ENCODE measurements around the gene SNX12. TPM values are rescaled to one million over a fixed set of nuclear protein-coding genes. Genes with fewer than 3 reads are reported as not detected.

SNX12 gene
- total and polyA plus RNA-seq, 2 experiments from 2014 or later: 28.5 to 75.3 TPM

- no peak overlapping the region for H3K4me2 ChIP-seq
- no peaks in the 10 kb centered on the region for H3F3A ChIP-seq (replicated peaks; ENCODE audit: low read depth)
- H3K27me3 ChIP-seq (ENCODE audit: insufficient read depth): no peaks in the 10 kb centered on the region
- no peaks in the 10 kb centered on the region for H3K36me3 ChIP-seq (ENCODE audit: insufficient read depth)
- no peaks in the 10 kb centered on the region for H3K4me1 Mint-ChIP-seq
- peaks cover 32% of the 10 kb centered on the region for H3K36me3 Mint-ChIP-seq (ENCODE audit: low read depth)
- no peaks in the 10 kb centered on the region for H3K9me3 Mint-ChIP-seq
- no peak overlapping the region for H3K27ac Mint-ChIP-seq
- DNase-seq (ENCODE audit: low spot score): no peak
- no peaks in the 10 kb centered on the region for H3K9me2 ChIP-seq (ENCODE audit: insufficient read depth)
- H3K27ac ChIP-seq (ENCODE audit: low read depth): no peak overlapping the region
- H2AFZ ChIP-seq: no peak overlapping the region
- H3K79me2 ChIP-seq (replicated peaks; ENCODE audit: insufficient read depth): peaks cover 13% of the 10 kb centered on the region; the same call in 1 of the 2 replicates
- no peak for ATAC-seq
- H3K4me1 ChIP-seq (ENCODE audit: insufficient read depth): no peaks in the 10 kb centered on the region
- no peak overlapping the region for H3K4me3 Mint-ChIP-seq
- no peaks in the 10 kb centered on the region for H4K20me1 ChIP-seq (replicated peaks; ENCODE audit: insufficient read depth)
- no peak overlapping the region for H3K4me3 ChIP-seq
- TF ChIP-seq, protein P1, sequence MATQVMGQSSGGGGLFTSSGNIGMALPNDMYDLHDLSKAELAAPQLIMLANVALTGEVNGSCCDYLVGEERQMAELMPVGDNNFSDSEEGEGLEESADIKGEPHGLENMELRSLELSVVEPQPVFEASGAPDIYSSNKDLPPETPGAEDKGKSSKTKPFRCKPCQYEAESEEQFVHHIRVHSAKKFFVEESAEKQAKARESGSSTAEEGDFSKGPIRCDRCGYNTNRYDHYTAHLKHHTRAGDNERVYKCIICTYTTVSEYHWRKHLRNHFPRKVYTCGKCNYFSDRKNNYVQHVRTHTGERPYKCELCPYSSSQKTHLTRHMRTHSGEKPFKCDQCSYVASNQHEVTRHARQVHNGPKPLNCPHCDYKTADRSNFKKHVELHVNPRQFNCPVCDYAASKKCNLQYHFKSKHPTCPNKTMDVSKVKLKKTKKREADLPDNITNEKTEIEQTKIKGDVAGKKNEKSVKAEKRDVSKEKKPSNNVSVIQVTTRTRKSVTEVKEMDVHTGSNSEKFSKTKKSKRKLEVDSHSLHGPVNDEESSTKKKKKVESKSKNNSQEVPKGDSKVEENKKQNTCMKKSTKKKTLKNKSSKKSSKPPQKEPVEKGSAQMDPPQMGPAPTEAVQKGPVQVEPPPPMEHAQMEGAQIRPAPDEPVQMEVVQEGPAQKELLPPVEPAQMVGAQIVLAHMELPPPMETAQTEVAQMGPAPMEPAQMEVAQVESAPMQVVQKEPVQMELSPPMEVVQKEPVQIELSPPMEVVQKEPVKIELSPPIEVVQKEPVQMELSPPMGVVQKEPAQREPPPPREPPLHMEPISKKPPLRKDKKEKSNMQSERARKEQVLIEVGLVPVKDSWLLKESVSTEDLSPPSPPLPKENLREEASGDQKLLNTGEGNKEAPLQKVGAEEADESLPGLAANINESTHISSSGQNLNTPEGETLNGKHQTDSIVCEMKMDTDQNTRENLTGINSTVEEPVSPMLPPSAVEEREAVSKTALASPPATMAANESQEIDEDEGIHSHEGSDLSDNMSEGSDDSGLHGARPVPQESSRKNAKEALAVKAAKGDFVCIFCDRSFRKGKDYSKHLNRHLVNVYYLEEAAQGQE (IDR thresholded peaks at IDR 0.05; ENCODE audit: unreplicated experiment): no peak
- TF ChIP-seq, protein P2, sequence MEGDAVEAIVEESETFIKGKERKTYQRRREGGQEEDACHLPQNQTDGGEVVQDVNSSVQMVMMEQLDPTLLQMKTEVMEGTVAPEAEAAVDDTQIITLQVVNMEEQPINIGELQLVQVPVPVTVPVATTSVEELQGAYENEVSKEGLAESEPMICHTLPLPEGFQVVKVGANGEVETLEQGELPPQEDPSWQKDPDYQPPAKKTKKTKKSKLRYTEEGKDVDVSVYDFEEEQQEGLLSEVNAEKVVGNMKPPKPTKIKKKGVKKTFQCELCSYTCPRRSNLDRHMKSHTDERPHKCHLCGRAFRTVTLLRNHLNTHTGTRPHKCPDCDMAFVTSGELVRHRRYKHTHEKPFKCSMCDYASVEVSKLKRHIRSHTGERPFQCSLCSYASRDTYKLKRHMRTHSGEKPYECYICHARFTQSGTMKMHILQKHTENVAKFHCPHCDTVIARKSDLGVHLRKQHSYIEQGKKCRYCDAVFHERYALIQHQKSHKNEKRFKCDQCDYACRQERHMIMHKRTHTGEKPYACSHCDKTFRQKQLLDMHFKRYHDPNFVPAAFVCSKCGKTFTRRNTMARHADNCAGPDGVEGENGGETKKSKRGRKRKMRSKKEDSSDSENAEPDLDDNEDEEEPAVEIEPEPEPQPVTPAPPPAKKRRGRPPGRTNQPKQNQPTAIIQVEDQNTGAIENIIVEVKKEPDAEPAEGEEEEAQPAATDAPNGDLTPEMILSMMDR (conservative IDR thresholded peaks at IDR 0.05; ENCODE audit: low read depth in 2 of 2): no peak
- TF ChIP-seq CREB1 (CRISPR knock-in tag; IDR thresholded peaks at IDR 0.05; ENCODE audit: low read depth): no peak
- no peak for TF ChIP-seq ZNF331 (CRISPR knock-in tag; IDR thresholded peaks at IDR 0.05; ENCODE audit: low read depth)
- no peak for TF ChIP-seq STAT1 (IDR thresholded peaks at IDR 0.05; ENCODE audit: unreplicated experiment)
- no peak for TF ChIP-seq EZH2 (IDR thresholded peaks at IDR 0.05; ENCODE audit: low read depth, unreplicated experiment)
- no peak for TF ChIP-seq ZNF462 (CRISPR knock-in tag; IDR thresholded peaks at IDR 0.05)
- H3K27me3 Mint-ChIP-seq (ENCODE audit: insufficient read depth, low read depth, poor library complexity): no peaks in the 10 kb centered on the region
These were observed 8.0 kb downstream of the SNX12 start for GRCh38 chrX:71060127-71060526.
